VCaP (cell line): Measurements from ENCODE around the gene TOM1L1.
"Not testable (repeated sequence)": the region's sequence is repeated elsewhere in the genome, so short reads cannot be mapped to it uniquely, and the experiment has no call there.

Experiments used
- H3K27ac ChIP-seq: fragments of 450-650 bp; 2 replicates; pipeline ENCODE4 v1.5.1; 2017
- TF ChIP-seq, protein P1 (sequence below): fragments of 450-650 bp; conservative IDR thresholded peaks from 2 replicates; pipeline ENCODE4 v1.5.1; 2017; ENCODE audit warnings: mild to moderate bottlenecking, moderate library complexity

TOM1L1 gene

DNA sequence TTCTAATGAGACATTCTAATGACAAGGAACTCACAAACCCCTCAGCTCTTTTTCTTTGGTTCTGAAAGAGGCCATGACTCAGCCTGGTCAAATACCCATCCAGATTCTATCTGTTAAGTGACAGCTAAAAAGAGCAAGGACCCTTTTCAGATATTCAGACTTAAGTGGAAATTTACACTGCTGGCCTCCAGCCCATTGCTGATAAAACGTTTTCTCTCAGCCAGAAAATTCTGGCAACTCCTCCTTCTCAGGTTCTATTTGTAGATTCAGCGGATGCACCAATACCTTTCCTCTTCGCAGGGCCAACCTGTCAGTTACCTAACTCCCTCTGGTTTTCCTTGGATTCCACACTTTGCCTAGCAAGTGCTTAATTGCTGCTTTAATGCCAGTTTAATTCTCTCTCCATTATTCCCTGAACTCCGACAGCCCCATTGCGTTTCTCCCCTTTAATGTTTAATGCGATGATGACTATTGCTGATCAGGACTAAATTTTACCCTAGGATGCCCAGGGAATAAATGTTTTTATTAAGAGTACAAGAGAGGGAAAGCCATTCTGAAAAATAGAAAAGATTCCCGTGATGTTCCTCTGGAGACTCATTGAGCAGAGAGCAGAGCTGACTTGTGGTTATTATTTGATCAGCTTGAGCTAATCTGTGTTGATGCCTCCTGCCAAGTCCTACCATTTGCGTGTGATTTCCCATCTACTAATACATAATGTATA lies 35.9 kb upstream of the TOM1L1 start:
- TF ChIP-seq, protein P1, sequence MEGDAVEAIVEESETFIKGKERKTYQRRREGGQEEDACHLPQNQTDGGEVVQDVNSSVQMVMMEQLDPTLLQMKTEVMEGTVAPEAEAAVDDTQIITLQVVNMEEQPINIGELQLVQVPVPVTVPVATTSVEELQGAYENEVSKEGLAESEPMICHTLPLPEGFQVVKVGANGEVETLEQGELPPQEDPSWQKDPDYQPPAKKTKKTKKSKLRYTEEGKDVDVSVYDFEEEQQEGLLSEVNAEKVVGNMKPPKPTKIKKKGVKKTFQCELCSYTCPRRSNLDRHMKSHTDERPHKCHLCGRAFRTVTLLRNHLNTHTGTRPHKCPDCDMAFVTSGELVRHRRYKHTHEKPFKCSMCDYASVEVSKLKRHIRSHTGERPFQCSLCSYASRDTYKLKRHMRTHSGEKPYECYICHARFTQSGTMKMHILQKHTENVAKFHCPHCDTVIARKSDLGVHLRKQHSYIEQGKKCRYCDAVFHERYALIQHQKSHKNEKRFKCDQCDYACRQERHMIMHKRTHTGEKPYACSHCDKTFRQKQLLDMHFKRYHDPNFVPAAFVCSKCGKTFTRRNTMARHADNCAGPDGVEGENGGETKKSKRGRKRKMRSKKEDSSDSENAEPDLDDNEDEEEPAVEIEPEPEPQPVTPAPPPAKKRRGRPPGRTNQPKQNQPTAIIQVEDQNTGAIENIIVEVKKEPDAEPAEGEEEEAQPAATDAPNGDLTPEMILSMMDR: no peak
- peak overlapping the region; percentile 64 for H3K27ac ChIP-seq

DNA sequence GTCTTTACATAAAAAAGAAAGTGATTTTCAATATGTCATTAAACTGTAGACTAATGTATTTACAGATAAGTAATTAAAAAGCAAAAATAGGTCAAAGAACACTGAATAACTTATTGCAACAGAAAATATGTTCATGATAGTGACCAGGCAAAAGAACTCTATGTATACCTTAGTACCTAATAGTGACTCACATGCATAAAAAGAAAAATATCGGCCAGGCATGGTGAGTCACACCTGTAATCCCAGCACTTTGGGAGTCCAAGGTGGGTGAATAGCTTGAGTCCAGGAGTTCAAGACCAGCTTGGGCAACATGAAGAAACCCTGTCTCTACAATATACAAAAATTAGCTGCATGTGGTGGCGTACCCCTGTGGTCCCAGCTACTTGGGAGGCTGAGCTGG lies 33.0 kb upstream of the TOM1L1 start:
- TF ChIP-seq, protein P1: no peak
- no peak overlapping the region for H3K27ac ChIP-seq

GRCh38 chr17:54870671-54871175 lies 29.9 kb upstream of the TOM1L1 start:
- TF ChIP-seq, protein P1: no peak
- no peak overlapping the region for H3K27ac ChIP-seq

GRCh38 chr17:54875906-54876305 lies 24.7 kb upstream of the TOM1L1 start:
- not testable (repeated sequence) for H3K27ac ChIP-seq

DNA sequence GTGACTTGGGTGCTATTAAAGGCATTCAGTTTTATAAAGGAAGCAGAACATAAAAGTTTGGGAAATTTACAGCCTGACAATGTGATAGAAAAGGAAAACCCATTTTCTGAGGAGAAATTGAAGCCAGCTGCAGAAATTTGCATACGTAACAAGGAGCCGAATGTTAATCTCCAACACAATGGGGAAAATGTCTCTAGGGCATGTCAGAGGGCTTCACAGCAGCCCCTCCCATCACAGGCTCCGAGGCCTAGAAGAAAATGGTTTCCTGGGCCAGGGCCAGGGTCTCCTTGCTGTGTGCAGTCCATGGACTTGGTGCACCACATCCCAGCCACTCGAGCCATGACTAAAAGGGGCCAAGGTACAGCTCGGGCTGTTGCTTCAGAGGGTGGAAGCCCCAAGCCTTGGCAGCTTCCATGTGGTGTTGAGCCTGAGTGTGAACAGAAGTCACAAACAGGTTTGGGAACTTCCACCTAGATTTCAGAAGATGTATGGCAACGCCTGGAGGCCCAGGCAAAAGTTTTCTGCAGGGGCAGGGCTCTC lies 23.9 kb upstream of the TOM1L1 start:
- no peak overlapping the region for H3K27ac ChIP-seq
- TF ChIP-seq, protein P1: no peak

DNA sequence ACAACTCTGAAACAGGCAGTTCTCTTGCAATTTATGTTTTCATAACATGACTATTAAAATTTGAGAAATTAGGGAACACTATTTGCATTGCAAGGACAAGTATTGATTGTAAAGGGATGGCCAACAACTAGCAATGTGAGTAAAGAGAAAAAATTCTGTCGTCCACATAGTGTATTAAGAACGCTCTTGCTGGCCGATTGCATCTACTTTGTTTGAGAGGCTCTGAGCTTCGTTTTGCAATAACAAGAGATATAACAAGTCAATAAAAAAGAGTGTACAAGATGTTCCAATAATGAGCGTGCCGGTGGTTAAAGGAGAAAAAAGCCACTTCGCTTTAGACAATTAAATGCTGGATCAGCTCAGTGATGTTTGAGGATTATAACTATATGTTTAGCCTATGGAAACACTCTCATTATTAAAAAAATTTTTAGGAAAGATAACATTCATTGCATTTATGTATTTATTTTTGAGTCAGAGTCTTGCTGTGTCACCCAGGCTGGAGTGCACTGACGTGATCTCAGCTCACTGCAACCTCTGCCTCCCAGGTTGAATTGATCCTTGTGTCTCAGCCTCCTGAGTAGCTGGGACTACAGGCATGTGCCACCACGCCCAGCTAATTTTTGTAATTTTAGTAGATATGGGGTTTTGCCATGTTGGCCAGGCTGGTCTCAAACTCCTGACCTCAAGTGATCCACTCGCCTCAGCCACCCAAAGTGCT lies 19.2 kb upstream of the TOM1L1 start:
- peak overlapping the region; percentile 75 for H3K27ac ChIP-seq
- TF ChIP-seq, protein P1: no peak

GRCh38 chr17:54882371-54882770 lies 18.3 kb upstream of the TOM1L1 start:
- H3K27ac ChIP-seq: peak overlapping the region; percentile 75
- TF ChIP-seq, protein P1: no peak
